Peyer's patch (tissue), 4 donors: ENCODE results near the gene TNFRSF13B.
"Not testable (repeated sequence)": the region's sequence is repeated elsewhere in the genome, so short reads cannot be mapped to it uniquely, and the experiment has no call there.

ENCODE experiments used
- CTCF ChIP-seq, 6 experiments: fragments of 450-650 bp in 4 of 6; fragments of 200-600 bp in 2 of 6; sonication (generic) in 1 of 6; IDR thresholded peaks; one replicate each; pipeline ENCODE4 v1.5.1; 2017 to 2019; ENCODE audit warnings: antibody characterized with exemption in 6 of 6, mild to moderate bottlenecking in 3 of 6, moderate library complexity in 1 of 6
- POLR2A ChIP-seq, 2 donors: fragments of 450-650 bp; IDR thresholded peaks; one replicate each; pipeline ENCODE4 v1.5.1; 2017; ENCODE audit warnings: antibody characterized with exemption in 2 of 2, mild to moderate bottlenecking in 2 of 2, moderate library complexity in 2 of 2

- not testable (repeated sequence) for TF ChIP-seq POLR2A, CTCF (IDR thresholded peaks at IDR 0.05)
Measured at GRCh38 chr17:16955011-16955410, 16.9 kb downstream of the TNFRSF13B start.
